ACC112 (cell line): Measurements from ENCODE around the gene EHBP1.
A peak's percentile ranks its signal among the peaks of the same experiment; 100 is the strongest.

Experiments
- H2AFZ ChIP-seq: fragments of 200-600 bp; sonication (generic); one replicate; pipeline ENCODE4 v1.6.0; 2017; ENCODE audit warnings: antibody characterized with exemption, low read length; ENCODE audit not compliant: unreplicated experiment
- H3K27ac ChIP-seq: fragments of 200-600 bp; sonication (generic); 2 replicates; pipeline ENCODE4 v1.5.1; 2014; ENCODE audit warnings: low read depth, mild to moderate bottlenecking, antibody characterized with exemption, low read length, moderate library complexity
- H3K27me3 ChIP-seq: fragments of 200-600 bp; sonication (generic); 2 replicates; pipeline ENCODE4 v1.6.1; 2014; ENCODE audit warnings: mild to moderate bottlenecking, antibody characterized with exemption, low read length, moderate library complexity, mixed read lengths; ENCODE audit not compliant: insufficient read depth
- H3K36me3 ChIP-seq: fragments of 200-600 bp; sonication (generic); 2 replicates; pipeline ENCODE4 v1.6.1; 2016; ENCODE audit warnings: mild to moderate bottlenecking, antibody characterized with exemption, low read length, moderate library complexity, mixed read lengths; ENCODE audit not compliant: insufficient read depth
- H3K4me1 ChIP-seq: fragments of 200-600 bp; sonication (generic); one replicate; pipeline ENCODE4 v1.6.1; 2016; ENCODE audit warnings: low read length, mixed read lengths; ENCODE audit not compliant: insufficient read depth, unreplicated experiment, control insufficient read depth
- H3K4me3 ChIP-seq: fragments of 200-600 bp; sonication (generic); 2 replicates; pipeline ENCODE4 v1.5.1; 2014; ENCODE audit warnings: mild to moderate bottlenecking, low read depth, low read length
- H3K79me2 ChIP-seq: fragments of 200-600 bp; sonication (generic); one replicate; pipeline ENCODE4 v1.6.0; 2016; ENCODE audit warnings: low read length; ENCODE audit not compliant: control insufficient read depth, unreplicated experiment, insufficient read depth

The EHBP1 gene

DNA sequence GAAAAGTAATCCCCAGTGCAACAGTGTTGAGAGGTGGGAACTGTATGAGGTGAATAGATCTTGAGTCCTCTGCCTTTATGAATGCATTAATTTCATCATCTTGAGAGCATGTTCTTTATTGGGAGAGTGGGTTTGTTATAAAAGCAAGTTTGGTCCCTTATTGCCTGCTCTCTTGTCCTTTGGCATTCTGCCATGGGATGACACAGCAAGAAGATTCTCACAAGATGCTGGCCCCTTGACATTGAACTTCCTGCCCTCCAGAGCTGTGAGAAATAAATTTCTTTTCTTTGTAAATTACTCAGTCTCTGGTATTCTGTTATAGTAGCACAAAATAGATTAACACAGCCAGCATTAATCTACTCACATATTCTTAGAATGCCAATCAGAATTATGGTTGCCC lies 108.6 kb downstream of the EHBP1 start:
- H3K27ac ChIP-seq: peak overlapping the region; percentile 28; the same call in 1 of the 2 replicates
- H3K36me3 ChIP-seq: no peaks in the 10 kb centered on the region
- no peak overlapping the region for H2AFZ ChIP-seq
- H3K4me3 ChIP-seq: peak overlapping the region; percentile 21; the same call in 1 of the 2 replicates
- H3K27me3 ChIP-seq: no peaks in the 10 kb centered on the region
- peaks cover 44% of the 10 kb centered on the region for H3K79me2 ChIP-seq
- H3K4me1 ChIP-seq: peaks cover 27% of the 10 kb centered on the region

DNA sequence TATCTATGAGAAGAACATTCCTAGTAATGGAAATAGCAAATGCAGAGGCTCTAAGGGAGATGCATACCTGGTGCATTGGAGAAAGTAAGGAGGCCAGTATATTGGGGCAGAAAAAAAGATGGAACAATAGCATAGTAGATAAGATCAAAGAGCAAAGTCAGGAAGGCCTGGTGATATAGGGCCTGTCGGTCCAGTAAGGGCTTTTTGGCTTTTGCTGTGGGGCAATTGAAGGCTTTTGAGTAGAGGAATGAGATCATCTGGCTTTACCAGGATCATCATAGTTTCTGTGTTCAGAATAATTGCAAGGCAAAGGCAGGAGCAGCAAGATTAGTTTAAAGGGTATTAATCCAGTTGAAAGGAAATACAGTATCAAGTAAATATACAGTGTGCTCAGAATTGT lies 111.8 kb downstream of the EHBP1 start:
- H3K36me3 ChIP-seq: no peaks in the 10 kb centered on the region; the same call in 1 of the 2 replicates
- H3K4me3 ChIP-seq: no peak overlapping the region
- H3K79me2 ChIP-seq: peaks cover 30% of the 10 kb centered on the region
- H3K27me3 ChIP-seq: no peaks in the 10 kb centered on the region
- H3K27ac ChIP-seq: no peak overlapping the region
- peaks cover 20% of the 10 kb centered on the region for H3K4me1 ChIP-seq
- H2AFZ ChIP-seq: no peak overlapping the region

DNA sequence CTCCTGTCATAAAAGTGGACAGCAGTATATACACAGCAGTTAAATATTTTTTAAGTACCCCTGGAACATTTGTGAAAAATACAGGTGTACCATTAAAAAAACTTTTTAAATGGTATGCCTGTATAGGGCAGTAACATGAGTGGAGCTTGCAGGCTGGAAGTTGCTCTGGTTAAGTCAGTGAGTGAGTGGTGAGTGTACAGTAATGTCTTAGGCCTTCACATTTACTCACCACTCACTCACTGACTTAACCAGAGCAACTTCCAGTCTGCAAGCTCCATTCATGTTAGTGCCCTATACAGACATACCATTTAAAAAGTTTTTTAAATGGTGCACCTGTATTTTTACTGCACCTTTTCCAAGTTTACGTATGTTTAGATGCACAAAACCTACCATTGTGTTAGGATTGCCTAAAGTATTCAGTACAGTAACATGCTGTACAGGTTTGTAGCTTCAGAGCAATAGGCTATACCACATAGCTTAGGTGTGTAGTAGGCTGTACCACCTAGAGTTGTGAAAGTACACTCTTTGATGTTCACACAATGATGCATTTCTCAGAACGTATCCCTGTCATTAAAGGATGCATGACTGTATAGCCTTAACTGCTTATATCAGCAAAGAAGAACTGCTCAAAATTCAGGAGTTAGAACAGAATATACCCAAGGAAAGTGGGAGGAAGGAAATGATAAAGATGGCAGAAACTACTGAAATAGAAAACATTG lies 112.6 kb downstream of the EHBP1 start:
- Histone ChIP-seq H3K27ac (no peak overlapping the region), H3K4me3 (no peak overlapping the region), H3K4me1 (peaks cover 17% of the 10 kb centered on the region), H3K36me3 (no peaks in the 10 kb centered on the region; the same call in 1 of the 2 replicates), H3K79me2 (peaks cover 25% of the 10 kb centered on the region), H2AFZ (no peak overlapping the region), H3K27me3 (no peaks in the 10 kb centered on the region)

DNA sequence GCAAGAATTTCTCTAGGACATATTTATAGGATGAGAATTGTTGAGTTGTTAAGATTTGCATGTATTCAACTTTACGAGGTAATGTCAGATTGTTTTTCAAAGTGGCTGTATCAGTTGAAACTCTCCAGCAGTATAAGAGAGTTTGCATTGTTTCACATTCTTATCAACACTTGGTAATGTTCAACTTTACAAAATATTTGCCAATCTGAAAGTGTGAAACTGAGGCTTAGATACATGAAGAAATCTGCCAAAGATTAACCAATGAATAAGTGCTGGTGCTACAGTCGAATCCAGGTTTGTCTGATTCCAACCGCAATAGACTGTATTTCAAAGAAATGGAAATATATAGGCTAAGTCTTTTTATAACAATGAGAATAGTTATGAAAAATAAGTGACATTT lies 117.0 kb downstream of the EHBP1 start:
- no peak overlapping the region for H3K27ac ChIP-seq
- no peaks in the 10 kb centered on the region for H3K27me3 ChIP-seq
- peaks cover 22% of the 10 kb centered on the region for H3K79me2 ChIP-seq
- peaks cover 27% of the 10 kb centered on the region for H3K4me1 ChIP-seq
- H3K36me3 ChIP-seq: peaks cover 11% of the 10 kb centered on the region; the same call in 1 of the 2 replicates
- H3K4me3 ChIP-seq: no peak overlapping the region
- H2AFZ ChIP-seq: no peak overlapping the region

DNA sequence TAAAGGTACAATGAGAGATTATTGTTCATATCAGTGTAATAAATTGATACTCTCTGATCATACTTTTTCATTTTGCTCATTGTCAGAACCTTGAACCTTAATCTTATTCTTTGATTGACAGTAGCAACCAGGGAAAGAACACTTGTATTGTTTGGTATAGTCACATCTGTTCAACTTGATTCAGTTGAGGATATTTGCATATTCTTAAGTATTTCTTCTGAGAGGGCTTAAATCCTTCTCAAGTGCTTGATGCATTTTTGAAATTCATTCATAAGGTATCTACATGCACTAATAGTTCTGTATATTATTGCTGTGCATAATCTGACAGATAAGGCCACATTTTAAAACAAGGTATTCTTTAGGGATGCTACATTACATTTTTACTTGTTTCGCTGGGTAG lies 118.9 kb downstream of the EHBP1 start:
- Histone ChIP-seq H3K4me3 (no peak overlapping the region), H2AFZ (no peak overlapping the region), H3K27ac (no peak overlapping the region), H3K36me3 (peaks cover 25% of the 10 kb centered on the region), H3K4me1 (peaks cover 27% of the 10 kb centered on the region), H3K79me2 (peaks cover 19% of the 10 kb centered on the region), H3K27me3 (no peaks in the 10 kb centered on the region)

DNA sequence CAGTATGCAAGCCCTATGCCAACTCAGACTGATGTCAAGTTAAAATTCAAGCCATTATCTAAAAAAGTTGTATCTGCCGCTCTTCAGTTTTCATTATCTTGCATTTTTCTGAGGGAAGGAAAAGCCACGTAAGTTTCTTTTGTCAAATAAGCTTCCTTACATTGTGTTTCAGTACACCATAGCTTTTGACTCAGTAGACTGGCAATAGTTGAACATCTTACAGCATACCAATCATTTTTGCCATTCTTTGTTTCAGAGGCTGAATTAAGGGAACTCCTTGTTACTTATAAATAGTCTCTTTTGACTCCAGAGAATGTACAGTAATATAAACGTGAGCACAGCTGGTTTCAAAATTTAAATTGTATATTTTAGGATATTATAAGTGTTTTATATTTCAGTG lies 120.6 kb downstream of the EHBP1 start:
- H3K79me2 ChIP-seq: peaks cover 19% of the 10 kb centered on the region
- H3K36me3 ChIP-seq: peaks cover 33% of the 10 kb centered on the region
- peak overlapping the region; percentile 65 for H3K27ac ChIP-seq
- H3K27me3 ChIP-seq: no peaks in the 10 kb centered on the region
- H3K4me1 ChIP-seq: peaks cover 27% of the 10 kb centered on the region
- no peak overlapping the region for H2AFZ ChIP-seq
- H3K4me3 ChIP-seq: peak overlapping the region; percentile 23; the same call in 1 of the 2 replicates

DNA sequence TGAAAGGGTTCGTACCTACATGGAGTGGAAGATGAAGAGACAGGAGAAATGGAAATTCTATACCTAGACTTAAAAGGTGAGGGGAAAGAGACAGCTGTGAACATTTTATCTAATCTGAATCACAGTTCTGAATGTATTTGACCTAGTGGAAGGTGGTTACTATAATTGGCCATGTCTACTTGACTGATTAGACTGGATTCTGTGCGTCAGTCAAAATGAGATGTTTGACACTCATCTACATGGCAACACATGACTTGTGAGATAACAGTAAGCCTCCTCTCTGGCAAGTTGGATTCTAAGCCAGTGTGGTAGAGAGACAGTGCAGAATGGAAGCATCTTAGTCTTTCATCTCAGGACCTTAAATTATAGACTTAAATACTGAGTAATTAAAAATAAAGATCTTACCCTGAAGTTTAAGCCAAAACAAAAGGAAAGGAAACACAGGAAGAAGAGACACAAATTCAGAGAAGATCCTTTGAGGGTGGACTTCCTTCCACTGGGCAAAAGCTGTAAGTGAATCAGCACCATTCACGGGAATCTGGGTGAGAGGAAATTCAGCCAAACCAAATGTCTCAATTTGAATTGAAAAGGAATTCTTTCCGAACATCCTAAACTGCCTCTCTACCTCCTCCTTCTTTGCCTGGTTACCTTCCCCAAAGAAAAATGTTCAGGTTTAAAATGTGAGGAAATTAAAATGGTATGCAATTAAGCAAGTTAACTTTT lies 121.6 kb downstream of the EHBP1 start:
- Histone ChIP-seq H3K27me3 (no peaks in the 10 kb centered on the region), H3K36me3 (peaks cover 41% of the 10 kb centered on the region), H3K4me3 (no peak overlapping the region), H3K79me2 (peaks cover 15% of the 10 kb centered on the region), H3K4me1 (peaks cover 27% of the 10 kb centered on the region), H3K27ac (peak overlapping the region; percentile 65; the same call in 1 of the 2 replicates), H2AFZ (no peak overlapping the region)

DNA sequence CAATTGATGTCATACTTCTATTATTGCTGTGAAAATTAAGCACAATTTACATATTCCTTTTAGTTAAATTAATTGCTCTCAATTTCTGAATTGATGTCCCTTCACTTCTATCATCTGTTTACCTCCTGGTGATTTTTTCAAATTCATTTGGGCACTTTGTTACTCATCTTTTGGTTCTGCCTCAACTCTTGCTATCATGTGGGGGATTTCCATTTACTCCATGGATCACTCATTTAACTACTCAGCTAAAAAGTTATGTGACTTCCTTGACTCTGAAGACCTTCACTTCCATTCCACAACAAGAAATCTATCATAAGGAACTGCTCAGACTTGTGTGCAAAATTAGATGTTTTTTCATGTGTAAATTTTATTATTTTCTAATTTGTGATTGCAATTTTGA lies 126.2 kb downstream of the EHBP1 start:
- Histone ChIP-seq H3K4me1 (peaks cover 2% of the 10 kb centered on the region), H3K27ac (no peak overlapping the region), H3K27me3 (no peaks in the 10 kb centered on the region), H3K79me2 (no peaks in the 10 kb centered on the region), H2AFZ (no peak overlapping the region), H3K4me3 (no peak overlapping the region), H3K36me3 (peaks cover 64% of the 10 kb centered on the region)

DNA sequence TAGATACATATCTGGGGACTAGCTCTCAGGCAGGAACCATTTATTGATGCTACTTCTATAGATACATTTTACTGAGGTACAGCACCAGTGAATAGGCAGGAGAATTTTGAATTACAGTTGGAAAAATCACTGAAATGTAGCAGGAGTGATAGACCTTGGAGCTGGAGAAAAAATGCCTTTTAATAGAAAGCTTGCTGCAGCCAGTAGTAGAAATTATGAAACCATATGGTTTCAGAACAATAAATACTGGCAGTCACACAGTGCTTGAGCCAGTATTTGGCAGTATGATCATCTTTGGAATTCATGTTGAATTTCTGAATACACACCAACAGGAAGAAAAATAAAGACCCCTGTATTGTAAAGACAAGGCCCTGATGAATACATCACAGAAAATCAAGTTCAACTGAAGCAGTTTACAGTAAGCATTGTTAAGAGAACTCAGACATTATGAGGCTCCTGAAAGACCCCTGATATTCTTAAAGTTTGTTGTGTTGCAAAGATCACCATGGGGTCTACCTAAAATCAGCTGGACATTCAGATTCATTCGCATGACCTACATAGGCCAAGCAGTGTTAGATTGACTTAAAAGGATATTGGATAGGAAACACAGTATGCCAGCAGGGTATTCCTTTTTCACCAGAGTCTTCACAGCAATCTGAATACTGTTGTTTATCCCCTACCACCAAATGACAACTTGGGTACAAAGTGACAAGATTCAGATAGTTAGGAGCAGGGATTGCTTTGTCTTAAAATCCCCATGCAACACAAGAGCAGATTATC lies 139.0 kb downstream of the EHBP1 start:
- H3K79me2 ChIP-seq: no peaks in the 10 kb centered on the region
- no peak overlapping the region for H3K27ac ChIP-seq
- no peak overlapping the region for H2AFZ ChIP-seq
- no peaks in the 10 kb centered on the region for H3K27me3 ChIP-seq
- H3K4me3 ChIP-seq: no peak overlapping the region
- H3K36me3 ChIP-seq: peaks cover 23% of the 10 kb centered on the region
- no peaks in the 10 kb centered on the region for H3K4me1 ChIP-seq

DNA sequence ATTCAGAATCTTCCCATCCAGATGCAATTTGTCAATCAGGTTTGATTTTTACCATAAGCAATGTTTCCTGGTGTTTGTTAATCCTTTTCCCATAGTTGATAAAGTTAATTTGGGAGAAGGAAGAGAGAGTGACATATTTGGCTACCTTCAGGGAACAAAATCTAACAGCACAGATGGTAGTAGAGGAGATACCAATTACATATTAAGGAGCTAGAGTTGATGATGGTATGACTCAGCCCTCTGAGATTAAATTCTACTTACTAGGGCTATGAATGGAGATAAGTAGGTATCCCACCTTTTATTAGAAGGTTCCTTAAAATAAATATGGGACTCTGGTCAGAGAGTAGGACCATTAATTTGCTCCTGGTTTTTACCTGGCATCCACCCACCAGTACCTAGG lies 139.7 kb downstream of the EHBP1 start:
- H3K4me1 ChIP-seq: no peaks in the 10 kb centered on the region
- no peak overlapping the region for H3K27ac ChIP-seq
- H3K79me2 ChIP-seq: no peaks in the 10 kb centered on the region
- H3K4me3 ChIP-seq: no peak overlapping the region
- no peak overlapping the region for H2AFZ ChIP-seq
- H3K36me3 ChIP-seq: peaks cover 23% of the 10 kb centered on the region
- H3K27me3 ChIP-seq: no peaks in the 10 kb centered on the region
